HG02763 (cell line): ENCODE measurements around the gene PHC2.

Experiments used
- ATAC-seq: cut with Tn5 transposase; IDR thresholded peaks from one replicate; pipeline ENCODE4 v1.9.1; 2021; ENCODE audit warnings: mild to moderate bottlenecking, moderate library complexity; ENCODE audit not compliant: unreplicated experiment

The PHC2 gene

GRCh38 chr1:33391343-33392078 lies 39.4 kb downstream of the PHC2 start:
- ATAC-seq = no peak

DNA sequence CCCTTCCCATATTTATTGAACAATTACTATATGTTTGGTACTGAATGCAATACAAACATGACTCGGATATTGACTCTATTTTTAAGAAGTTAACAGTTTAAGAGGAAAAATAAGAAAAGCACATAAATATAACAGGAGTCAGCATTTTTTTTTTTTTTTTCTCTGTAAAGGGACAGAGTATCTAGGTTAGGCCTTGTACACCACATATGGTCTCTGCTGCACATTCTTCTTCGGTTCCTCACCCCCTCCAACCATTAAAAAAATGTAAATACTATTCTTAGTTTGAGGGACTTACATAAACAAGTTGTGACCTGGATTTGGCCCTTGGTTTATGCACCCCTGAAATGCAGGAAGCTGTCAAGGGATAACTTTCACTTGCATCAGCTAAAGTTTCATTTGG lies 40.4 kb downstream of the PHC2 start:
- ATAC-seq = no peak

GRCh38 chr1:33388805-33389771 lies 41.8 kb downstream of the PHC2 start:
- no peak for ATAC-seq

DNA sequence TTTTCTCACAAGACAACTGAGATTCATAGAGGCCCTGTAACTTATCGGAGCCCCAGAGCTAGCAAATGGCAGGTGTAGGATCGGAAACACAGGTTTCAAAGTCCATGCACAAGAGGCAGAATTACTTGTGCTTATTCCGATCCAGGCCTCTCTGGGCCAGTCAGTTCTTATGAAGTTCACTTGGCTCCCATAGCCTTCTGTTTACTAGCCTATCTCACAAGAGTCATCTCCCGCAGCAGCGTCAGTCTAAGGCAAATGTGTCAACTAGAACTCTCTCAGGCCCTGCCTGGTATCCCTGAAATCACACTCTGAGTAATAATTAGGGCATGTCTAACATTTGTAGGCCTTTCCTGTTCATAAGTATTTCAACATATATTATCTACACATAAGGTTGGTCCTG lies 43.3 kb downstream of the PHC2 start:
- ATAC-seq = no peak

DNA sequence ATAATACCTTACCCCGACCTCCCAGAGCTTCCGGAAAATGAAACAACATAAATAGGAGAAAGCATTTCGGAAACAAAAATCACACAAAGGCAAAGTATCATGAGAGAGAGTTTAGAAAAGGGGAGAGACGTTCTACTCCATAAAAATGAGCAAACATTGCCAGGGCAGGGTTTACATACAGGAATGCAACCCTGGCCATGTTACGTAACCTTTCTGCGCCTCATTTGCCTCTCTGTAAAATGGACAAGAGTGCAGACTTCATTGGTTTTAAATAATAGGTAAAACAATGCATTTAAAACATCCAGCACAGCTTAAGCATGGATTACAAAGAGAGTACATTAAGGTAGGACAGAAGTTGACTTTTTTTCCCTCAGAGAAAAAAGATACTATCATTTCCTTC lies 45.6 kb downstream of the PHC2 start:
- no peak for ATAC-seq

GRCh38 chr1:33384040-33384812 lies 46.7 kb downstream of the PHC2 start:
- ATAC-seq = no peak

GRCh38 chr1:33383489-33383888 lies 47.4 kb downstream of the PHC2 start:
- no peak for ATAC-seq

DNA sequence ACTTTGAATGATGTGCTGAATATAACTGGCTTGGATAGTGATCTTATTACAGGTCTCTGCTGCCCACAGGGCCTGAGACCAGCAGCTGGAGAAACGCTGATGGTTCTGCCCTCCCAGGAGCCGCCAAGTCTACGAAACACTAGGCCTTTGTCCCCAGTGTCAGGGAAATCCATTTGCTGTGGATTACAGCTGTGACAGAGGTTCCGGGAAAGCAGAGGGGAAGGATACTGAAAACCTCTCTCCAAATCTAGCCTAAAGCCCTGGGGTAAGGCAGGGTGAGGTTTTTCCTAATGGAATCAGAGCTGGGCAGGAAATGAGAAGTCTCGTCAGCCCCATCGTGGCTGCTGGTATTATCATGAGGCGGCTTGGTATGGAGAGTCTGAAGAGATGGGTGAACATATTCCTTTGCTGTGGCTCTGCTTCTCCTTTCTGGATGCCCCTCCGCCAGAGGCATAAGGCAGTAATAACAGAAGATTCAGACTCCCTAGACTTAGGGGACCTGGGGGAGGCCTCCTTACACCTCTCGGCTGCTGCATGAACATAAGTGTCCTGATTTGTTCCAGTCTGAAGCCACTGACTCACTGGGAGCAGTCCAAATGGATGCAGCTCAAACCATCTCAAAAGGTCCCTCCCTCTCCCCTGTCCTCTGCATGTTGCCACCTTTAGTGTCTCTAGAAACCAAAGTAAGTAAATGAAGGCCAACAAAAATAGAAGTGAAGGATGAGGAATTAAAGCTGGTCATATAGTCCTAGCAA lies 48.1 kb downstream of the PHC2 start:
- ATAC-seq = no peak

DNA sequence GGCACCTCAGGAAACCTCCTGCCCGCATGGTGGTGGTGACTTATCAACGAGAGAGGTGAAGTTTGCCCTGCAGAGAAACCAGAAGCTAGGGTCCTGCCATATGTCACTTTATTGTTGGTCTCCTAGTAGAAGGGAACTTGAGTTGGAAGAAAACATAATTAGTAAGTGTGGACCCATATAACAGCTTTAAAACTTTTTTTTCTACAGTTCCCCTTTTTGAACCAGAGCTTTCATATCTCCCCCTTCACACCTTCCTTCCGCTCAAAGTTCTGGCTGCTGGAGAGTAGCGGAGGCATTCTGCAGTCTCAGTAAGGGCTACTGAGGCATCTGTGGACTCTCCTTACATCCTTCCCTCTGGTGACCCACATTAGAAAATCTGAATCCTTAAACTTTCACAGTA lies 48.9 kb downstream of the PHC2 start:
- ATAC-seq = no peak

GRCh38 chr1:33380811-33381210 lies 50.1 kb downstream of the PHC2 start:
- ATAC-seq = no peak

DNA sequence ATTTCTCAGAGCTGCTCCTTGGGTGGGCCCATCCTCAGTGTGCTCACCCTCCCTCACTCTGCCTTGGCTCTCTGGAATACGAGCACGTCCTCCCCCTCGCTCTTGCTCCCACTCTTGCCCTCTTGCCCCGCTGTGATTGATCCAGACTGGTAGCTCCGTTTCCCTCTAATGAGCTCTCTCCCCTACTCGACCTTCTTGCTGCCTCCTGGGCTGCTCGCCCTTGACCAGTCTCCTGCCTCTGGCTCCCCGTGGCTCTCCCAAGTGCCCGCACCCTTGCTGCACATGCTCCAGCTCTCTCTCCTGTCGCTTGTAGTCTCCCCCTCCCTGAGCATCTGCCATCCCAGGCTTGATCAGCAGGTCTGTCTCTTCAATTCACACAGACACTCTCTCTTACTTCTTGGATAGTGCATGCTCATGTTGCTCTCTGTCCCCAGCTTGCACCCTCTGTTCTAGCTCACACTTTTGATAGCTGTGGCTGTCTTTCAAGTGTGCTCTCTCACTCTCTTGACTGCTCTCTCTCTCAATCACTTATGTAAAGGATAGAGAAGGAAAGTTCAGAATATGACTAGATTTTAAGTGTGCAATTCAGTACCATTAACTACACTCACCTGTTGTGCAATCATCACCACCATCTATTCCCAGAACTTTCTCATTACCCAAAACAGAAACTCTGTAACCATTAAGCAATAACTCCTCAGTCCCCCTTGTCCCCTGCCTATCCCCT lies 51.1 kb downstream of the PHC2 start:
- no peak for ATAC-seq

DNA sequence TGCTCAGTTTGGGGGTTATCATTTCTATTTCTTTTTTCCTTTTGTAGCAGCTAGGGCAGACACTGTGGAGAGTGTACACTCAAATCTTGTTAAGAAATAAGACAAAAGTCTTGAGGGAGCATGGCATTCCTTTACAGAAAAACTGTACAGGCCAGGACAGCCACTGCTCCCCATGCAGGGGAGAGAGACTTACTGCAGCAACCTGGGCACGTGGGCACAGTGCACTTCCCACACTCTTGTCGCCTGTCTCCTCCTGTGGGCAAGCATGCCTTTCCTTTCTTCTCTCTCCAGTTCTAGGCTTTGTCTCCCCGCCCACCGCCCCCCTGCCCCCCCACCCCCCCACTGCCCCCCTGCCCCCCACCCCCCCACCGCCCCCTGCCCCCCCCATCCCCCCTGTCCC lies 51.9 kb downstream of the PHC2 start:
- ATAC-seq = no peak

DNA sequence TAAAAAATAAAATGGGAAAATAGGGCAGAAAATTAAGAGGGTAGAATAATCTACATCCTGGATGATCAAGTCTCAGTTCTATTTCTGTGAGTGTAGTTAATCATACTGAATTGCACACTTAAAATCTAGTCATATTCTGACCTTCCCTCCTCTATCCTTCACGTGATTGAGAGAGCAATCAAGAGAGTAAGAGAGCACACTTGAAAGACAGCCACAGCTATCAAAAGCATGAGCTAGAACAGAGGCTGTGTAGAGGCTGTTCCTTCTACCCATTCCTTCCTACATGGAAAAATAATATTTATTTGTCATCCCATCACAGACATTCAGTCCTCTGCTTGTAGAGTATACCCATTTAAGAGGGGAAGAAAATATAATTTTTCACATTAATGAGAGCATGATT lies 52.4 kb downstream of the PHC2 start:
- ATAC-seq = no peak

GRCh38 chr1:33377756-33378155 lies 53.1 kb downstream of the PHC2 start:
- ATAC-seq = no peak

DNA sequence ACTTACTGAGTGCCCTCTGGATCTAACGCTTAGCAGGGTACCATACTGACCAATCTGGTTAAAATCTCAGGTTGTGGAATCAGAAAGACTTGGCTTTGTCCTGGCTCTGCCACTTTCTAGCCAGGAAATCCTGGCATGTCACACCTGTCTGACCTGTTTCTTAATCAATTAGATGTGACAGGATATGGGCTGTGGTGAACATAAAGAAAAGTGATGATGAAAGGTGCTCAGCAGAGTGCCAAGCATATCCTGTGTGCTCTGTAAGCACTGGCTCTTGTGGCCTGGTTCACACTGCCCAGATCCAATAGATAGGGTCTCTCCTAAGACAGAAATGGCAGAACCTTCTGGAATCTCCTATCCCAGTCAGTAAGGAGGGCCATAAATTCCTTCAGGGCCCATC lies 53.9 kb downstream of the PHC2 start:
- no peak for ATAC-seq

GRCh38 chr1:33375316-33375715 lies 55.6 kb downstream of the PHC2 start:
- ATAC-seq = no peak

DNA sequence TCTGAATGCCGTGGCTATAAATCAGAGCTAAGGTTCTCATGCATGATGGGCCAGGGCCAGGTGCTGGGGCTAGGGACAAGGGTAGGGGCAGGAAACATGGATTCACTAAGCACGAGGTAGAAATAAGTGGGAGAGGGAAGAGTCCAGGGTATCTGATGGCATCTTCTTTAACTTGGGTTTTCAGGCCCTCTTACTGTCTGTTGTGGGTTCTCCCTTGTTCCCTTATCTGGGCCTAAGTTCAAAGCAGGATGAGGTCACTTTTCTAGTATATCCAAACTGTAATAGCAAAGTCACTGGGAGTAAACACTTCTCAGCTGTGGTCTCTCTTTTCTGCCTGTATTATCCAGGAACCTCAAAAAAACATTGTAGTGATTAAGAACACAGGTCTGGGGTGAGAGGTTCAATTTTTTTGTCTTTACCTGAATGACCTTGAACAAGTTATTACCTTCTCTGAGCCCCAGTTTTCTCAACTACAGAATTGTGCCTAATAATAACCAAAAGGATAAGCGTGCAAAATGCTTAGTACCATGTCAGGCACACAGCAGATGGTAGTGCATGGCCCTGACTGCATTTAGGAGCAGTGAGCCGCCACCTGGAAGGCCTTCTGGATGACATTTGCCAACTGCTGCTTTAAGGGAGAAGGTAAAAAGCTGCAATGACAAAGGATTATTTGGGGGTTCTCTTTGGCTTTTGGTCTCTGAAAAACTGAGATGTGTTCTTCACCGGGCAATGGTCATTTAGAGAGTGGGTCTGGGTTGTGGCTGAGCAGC lies 56.4 kb downstream of the PHC2 start:
- ATAC-seq = no peak

- ATAC-seq = no peak
These were observed 57.3 kb downstream of the PHC2 start for GRCh38 chr1:33373606-33374005.

DNA sequence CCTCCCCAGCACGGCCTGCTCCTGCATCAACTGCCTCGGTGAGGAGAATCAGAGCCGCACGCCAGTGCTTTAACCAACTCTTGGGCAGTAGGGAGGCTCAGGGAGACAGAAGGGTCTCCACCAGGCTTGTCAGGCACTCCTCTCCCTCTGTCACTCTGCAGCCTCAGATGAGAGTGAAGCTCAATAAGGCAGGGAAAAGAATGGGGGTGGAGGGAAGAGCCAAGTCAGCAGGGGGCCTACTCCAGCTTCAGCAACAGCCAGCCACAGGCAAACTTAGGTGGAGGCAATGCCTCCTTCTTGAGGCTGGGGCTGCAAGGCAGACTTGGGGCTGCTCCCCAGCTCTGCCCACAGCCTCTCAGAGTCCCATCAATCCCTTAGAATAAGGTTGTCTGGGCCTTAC lies 58.2 kb downstream of the PHC2 start:
- ATAC-seq = no peak
